AG04449 (cell line): ENCODE results near the gene ZMIZ1.

ENCODE experiments used
- CTCF ChIA-PET: fragments of 350-600 bp; formaldehyde crosslinking; extraction: SDS; loops from one replicate; lab custom pipeline; 2021; ENCODE audit warnings: antibody characterized with exemption; lab: Yijun Ruan, JAX
- POLR2A ChIA-PET: fragments of 400-600, 350-600 bp; formaldehyde crosslinking; extraction: SDS; loops from one replicate; lab custom pipeline; 2020; ENCODE audit warnings: antibody characterized with exemption, inconsistent platforms; lab: Yijun Ruan, JAX
- DNase-seq: peaks from one replicate; pipeline ENCODE4 v3.0.0-alpha.2; 2010; ENCODE audit warnings: low read depth, low spot score
- H3K4me3 ChIP-seq: 2 replicates; pipeline ENCODE4 v1.5.1; 2011; ENCODE audit warnings: low read depth, mild to moderate bottlenecking, control low read depth, low read length
- TF ChIP-seq, protein P1 (sequence below): IDR thresholded peaks from one replicate; pipeline ENCODE4 v1.5.1; 2011; ENCODE audit warnings: mild to moderate bottlenecking, moderate library complexity, low read length, control low read depth, inconsistent platforms; ENCODE audit not compliant: insufficient read depth; ENCODE audit errors: missing control alignments

The ZMIZ1 gene

DNA sequence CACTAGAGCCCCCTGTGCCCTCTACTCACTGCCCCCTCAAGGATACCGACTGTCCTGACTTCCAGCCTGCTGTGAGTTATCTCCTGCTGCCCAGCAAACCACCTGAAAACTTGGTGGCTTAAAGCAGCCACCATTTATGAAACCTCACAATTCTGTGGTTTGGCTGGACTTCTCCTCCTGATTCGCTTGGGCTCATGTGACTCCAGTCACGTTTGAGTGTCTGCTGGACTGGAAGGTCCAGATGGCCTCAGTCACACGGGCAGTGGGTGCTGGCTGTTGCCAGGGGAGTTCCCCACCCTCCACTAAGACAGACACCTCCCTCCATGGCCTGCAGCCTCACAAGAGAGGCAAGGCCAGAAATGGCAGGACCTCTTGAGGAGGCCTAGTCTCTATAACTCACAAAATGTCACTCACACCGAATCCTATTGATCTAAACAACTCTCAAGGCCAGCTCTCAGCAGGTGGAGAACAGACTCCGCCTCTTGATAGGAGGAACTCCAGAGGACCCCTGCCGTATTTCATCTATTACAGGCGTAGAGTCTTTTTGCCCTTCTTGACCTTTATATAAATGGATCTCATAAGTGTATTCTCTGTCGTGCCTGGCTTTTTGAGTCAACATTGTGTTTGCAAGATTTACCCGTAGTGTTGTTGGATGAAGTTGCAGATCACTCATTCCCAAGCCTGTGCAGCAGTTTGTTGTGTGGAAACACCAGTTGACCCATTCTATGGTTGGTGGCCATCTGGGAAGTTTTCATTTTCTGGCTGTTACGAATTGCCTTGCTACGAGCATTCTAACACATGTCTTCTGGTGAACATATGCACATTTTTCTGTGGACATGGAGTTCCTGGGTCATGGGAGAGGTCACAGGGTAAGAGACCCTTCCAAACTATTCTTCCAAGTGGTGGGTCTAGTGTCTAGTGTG is 48.3 kb downstream of the ZMIZ1 start:
- TF ChIP-seq, protein P1, sequence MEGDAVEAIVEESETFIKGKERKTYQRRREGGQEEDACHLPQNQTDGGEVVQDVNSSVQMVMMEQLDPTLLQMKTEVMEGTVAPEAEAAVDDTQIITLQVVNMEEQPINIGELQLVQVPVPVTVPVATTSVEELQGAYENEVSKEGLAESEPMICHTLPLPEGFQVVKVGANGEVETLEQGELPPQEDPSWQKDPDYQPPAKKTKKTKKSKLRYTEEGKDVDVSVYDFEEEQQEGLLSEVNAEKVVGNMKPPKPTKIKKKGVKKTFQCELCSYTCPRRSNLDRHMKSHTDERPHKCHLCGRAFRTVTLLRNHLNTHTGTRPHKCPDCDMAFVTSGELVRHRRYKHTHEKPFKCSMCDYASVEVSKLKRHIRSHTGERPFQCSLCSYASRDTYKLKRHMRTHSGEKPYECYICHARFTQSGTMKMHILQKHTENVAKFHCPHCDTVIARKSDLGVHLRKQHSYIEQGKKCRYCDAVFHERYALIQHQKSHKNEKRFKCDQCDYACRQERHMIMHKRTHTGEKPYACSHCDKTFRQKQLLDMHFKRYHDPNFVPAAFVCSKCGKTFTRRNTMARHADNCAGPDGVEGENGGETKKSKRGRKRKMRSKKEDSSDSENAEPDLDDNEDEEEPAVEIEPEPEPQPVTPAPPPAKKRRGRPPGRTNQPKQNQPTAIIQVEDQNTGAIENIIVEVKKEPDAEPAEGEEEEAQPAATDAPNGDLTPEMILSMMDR, result no peak
- H3K4me3 ChIP-seq, result no peak overlapping the region
- DNase-seq, result no peak
- ChIA-PET CTCF (interaction anchor here (4.7 kb wide), 1 partner anchor 78 kb away, joined by 34 read pairs; no protein-coding TSS in a partner anchor), POLR2A (no interaction called here)

DNA sequence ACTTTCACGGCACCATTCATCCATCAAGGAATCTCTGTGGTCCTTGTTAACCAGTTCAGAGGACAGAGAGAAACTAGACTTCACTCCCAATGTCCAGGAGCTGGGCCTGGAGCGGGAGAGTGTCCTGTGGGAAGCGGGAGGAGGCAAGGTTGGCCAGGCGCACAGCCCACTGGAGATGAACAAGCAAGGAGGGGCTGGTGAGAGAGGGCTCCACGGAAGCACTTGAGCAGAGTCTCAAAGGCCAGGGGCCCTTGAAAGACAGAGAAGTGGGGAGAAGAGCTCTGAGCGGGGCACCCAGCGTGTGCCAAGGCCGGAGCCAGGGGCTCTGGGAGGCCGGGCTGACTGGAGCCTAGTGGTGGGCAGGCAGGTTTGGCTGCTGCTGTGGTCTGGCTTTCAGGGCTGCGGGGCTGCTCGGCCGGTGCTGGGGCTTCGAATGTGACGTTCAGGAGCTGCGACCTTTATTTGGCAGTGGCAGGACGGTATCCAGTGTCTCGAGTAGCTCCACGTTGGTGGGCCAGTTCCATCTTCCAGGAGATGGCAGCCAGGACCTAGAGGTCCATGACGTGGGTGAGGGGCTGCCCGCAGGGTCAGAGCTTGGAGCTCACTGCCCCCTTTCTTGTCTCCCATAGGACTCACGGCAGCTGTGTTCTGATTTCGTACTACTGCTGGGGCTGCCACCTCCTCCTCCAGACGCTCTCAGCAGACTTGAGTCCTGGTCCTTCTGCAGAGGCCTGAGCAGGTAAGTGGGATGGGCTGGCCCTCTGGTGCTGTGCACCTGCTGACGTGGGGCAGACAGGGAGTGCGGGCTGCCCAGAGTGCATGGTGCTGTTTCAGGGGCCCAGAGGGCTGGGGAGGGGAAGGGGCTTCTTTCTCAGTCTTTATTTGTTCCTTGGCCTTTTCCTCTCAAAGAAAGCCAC is 49.8 kb downstream of the ZMIZ1 start:
- no peak overlapping the region for H3K4me3 ChIP-seq
- TF ChIP-seq, protein P1, result no peak
- CTCF ChIA-PET, result interaction anchor here (1.1 kb wide), 1 partner anchor 79 kb away, joined by 4 read pairs; no protein-coding TSS in a partner anchor
- DNase-seq, result no peak
- POLR2A ChIA-PET, result interaction anchor here (0.7 kb wide), 1 partner anchor 74 kb away, joined by 3 read pairs; no protein-coding TSS in a partner anchor

DNA sequence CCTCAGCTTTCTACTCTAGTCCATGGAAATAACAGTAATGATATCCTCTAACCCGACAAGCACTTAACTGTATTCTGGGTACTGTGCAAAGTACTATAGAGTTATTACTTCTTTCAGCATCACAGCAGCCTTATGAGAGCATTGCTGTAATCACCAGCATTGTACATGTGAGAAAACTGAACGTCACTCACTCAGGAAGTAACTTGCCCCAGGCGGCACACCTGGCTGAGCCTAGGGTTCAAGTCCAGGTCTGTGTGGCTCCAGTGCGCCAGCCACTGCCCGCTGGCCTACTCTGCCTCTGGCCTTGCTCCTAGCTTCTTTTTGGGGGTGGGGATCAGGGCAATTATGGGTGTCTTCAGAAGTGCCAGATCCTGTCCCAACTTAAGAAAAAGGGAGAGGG is 50.5 kb downstream of the ZMIZ1 start:
- ChIA-PET POLR2A (no interaction called here), CTCF (no interaction called here)
- H3K4me3 ChIP-seq, result no peak overlapping the region
- DNase-seq, result no peak
- TF ChIP-seq, protein P1, result no peak

- TF ChIP-seq, protein P1, result no peak
- H3K4me3 ChIP-seq, result no peak overlapping the region
- no peak for DNase-seq
- CTCF ChIA-PET, result interaction anchor here (1.1 to 4.7 kb wide), 3 partner anchors 9 to 74 kb away, joined by 3 to 22 read pairs (median 3); no protein-coding TSS in a partner anchor
- POLR2A ChIA-PET, result no interaction called here
These were observed 54.8 kb downstream of the ZMIZ1 start for GRCh38 chr10:79123547-79123963.

DNA sequence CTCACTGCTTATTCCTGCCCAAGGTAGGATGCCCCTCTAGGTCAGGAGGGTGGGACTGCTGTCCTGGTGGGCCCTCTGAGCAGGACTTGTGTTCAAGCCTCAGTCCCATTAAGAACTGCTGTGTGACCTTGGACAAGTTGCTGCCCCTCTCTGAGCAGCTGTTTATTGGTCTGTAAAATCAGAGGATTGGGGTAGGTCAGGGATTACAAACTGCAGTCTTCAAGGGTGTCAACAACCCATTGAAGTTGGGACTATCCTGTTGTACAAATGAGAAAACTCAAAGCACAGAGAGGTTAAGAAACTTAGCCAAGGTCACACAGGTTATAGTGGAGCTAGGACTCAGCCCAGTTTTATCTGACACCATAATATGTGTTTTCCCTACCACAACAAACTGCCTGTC is 55.3 kb downstream of the ZMIZ1 start:
- H3K4me3 ChIP-seq, result no peak overlapping the region
- TF ChIP-seq, protein P1, result no peak
- CTCF ChIA-PET, result interaction anchor here (1.1 to 4.7 kb wide), 3 partner anchors 10 to 73 kb away, joined by 3 to 22 read pairs (median 3); no protein-coding TSS in a partner anchor
- DNase-seq, result no peak
- POLR2A ChIA-PET, result no interaction called here
